ENCODE data around the gene PEPD.
A peak's percentile ranks its signal among the peaks of the same experiment; 100 is the strongest.

The PEPD gene

DNA sequence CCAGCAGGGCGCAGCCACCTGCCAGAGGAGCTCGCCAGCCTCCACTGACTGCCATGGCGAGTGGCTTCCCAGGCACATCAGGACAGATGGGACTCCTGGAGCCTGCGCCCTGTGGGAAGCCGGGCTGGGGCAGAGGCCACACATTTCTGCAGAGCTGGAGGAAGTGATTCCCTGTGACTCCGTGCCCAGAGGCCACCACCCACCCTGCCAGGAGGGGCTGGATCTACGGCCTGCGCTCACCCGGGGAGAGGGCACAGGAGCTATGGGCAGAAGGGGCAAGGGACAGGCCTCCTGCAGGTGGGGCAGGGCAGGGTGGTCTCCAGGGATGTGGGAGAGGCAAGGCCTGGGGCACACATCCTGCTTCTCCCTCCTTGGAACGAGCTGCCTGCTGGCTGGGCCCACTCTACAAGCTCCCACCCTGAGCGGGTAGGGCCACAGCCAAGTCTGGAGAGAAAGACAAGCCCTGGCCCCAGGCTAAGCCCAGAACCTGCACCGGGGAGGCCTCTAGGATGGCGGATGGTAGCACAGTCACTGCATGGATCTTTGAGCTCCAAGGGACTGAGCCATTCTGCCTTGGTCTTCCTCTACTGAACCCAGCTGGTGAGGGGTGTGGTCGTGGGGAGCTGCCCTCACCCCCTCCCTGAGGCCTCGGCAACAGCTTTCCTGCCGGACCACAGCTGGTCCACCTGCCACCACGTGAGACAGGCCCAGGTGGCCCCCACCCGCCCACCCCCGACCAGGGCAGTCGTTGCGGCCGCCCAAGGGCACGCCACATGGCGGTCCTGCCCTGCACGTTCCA is 107.5 kb downstream of the PEPD start:
- ATAC-seq (ENCODE audit: low read depth) (no peak), DNase-seq (ENCODE audit: low spot score in 2 of 2) (no peak)
- peaks cover 5% of the 10 kb centered on the region for H3K4me1 Mint-ChIP-seq
- no peaks in the 10 kb centered on the region for H3K27me3 Mint-ChIP-seq
- no peaks in the 10 kb centered on the region for H3K36me3 Mint-ChIP-seq
- no peak overlapping the region for H3K27ac Mint-ChIP-seq
- no peaks in the 10 kb centered on the region for H3K9me3 Mint-ChIP-seq
- no peak overlapping the region for H3K4me3 Mint-ChIP-seq

DNA sequence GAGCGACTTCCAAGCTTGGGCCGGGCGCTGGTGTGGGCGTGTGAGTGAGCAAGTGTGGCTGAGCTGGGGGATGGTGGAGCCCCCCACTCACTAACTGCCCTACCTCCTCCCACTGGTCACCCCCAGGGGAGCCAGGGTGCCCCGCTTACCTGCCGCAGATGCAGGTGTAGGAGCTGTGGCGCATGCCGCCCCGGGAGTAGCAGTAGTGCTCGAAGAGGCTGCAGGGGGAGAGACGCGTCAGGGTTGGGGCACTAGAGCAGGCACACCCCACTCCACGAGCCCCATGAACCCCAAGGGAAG is 108.2 kb downstream of the PEPD start:
- peaks cover 5% of the 10 kb centered on the region for H3K4me1 Mint-ChIP-seq
- no peak for DNase-seq (ENCODE audit: low spot score in 2 of 2)
- H3K4me3 Mint-ChIP-seq = no peak overlapping the region
- no peaks in the 10 kb centered on the region for H3K27me3 Mint-ChIP-seq
- ATAC-seq (ENCODE audit: low read depth) = no peak
- no peaks in the 10 kb centered on the region for H3K36me3 Mint-ChIP-seq
- H3K9me3 Mint-ChIP-seq = no peaks in the 10 kb centered on the region
- H3K27ac Mint-ChIP-seq = no peak overlapping the region

DNA sequence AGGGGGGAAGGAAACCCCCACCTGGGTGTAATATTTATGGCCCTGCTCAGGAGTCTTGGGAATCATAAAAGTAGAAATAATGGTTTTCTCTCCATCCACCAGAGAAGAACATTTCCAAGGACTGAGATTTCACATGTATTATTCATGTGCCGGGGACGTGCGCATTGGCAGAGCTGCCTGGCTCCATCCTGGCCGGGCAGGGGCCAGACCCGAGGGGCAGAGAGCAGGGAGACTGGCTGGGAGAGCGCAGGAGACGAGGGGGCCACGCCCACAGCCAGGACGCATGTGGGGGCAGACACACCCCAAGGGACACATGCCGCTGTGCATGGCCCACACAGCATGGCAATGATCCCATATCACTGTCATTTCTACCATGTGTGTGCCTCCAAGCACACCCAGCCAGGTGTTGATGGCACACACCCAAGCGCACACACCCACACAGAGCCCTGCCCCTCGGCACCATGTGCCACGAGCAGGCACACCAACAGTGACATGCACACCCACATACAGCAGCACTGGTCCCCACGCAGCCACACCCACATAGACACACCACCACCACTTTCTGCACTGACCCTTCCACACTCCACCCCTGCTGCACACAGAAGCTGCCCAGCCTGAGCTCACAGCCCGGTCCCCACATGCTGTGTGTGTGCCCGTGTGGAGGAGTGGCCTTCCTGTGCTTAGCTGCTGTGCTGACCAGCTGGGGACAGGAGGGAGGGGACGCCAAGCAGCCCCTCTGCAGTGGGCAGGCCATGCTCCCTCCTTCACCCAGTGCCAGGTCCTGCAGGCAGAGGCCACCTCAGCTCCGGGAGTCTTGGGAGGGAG is 108.8 kb downstream of the PEPD start:
- no peaks in the 10 kb centered on the region for H3K9me3 Mint-ChIP-seq
- H3K4me3 Mint-ChIP-seq = no peak overlapping the region
- H3K27me3 Mint-ChIP-seq = no peaks in the 10 kb centered on the region
- ATAC-seq (ENCODE audit: low read depth) (no peak), DNase-seq (ENCODE audit: low spot score in 2 of 2) (no peak)
- peaks cover 5% of the 10 kb centered on the region for H3K4me1 Mint-ChIP-seq
- H3K36me3 Mint-ChIP-seq = no peaks in the 10 kb centered on the region
- no peak overlapping the region for H3K27ac Mint-ChIP-seq

DNA sequence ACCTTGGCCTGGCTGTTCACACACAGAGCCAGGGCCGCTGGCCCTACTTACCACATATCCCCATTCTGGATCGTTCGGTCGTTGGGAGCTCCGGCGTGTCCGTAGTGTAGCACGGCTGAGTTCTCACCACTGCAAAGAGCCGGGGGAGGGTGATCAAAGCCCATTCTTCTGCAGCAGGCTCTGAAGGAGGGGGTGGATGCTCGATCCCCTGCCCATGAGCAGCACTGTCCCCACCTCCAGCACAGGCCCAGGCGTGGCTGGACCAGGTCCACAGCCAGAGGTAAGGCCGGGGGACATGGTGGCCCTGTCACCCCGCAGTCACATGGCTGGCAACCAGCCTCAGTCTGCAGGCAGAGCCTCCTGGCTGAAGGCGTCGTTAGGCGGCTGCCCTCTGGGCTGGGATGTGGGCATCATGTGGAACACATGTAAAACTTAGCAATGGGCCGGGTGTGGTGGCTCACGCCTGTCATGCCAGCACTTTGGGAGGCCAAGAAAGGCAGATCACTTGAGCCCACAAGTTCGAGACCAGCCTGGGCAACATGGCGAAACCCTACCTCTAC is 109.9 kb downstream of the PEPD start:
- Mint-ChIP-seq H3K27me3 (no peaks in the 10 kb centered on the region), H3K4me1 (peaks cover 4% of the 10 kb centered on the region), H3K9me3 (no peaks in the 10 kb centered on the region), H3K27ac (no peak overlapping the region), H3K4me3 (no peak overlapping the region), H3K36me3 (no peaks in the 10 kb centered on the region)
- ATAC-seq (ENCODE audit: low read depth) (no peak), DNase-seq (ENCODE audit: low spot score in 2 of 2) (no peak)

DNA sequence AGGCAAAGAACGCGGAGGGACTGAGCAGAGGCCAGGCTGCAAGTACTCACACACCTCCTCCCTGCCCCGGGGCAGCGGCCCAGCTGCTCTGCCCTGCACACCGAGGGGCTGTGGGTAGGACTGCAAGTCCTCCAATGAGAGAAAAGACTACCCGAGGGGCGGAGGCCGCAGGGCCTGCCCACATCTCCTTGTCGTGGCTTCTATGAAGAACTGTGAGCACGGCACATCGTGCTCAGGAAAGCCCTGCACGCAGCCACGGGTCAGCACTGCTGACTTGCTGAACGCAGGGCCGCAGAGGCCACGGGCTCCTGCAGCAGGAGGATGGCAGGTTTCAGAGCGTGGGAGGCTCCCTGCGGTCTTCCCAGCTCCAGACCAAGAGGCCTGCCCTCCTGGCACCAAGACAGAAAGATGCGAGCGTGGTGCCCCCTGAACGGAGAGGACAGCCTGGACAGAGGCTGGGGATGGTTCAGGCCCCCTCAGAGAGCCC is 110.6 kb downstream of the PEPD start:
- ATAC-seq (ENCODE audit: low read depth) (no peak), DNase-seq (ENCODE audit: low spot score in 2 of 2) (no peak)
- H3K9me3 Mint-ChIP-seq = no peaks in the 10 kb centered on the region
- no peaks in the 10 kb centered on the region for H3K36me3 Mint-ChIP-seq
- H3K27me3 Mint-ChIP-seq = no peaks in the 10 kb centered on the region
- H3K4me3 Mint-ChIP-seq = no peak overlapping the region
- H3K27ac Mint-ChIP-seq = no peak overlapping the region
- peaks cover 2% of the 10 kb centered on the region for H3K4me1 Mint-ChIP-seq

DNA sequence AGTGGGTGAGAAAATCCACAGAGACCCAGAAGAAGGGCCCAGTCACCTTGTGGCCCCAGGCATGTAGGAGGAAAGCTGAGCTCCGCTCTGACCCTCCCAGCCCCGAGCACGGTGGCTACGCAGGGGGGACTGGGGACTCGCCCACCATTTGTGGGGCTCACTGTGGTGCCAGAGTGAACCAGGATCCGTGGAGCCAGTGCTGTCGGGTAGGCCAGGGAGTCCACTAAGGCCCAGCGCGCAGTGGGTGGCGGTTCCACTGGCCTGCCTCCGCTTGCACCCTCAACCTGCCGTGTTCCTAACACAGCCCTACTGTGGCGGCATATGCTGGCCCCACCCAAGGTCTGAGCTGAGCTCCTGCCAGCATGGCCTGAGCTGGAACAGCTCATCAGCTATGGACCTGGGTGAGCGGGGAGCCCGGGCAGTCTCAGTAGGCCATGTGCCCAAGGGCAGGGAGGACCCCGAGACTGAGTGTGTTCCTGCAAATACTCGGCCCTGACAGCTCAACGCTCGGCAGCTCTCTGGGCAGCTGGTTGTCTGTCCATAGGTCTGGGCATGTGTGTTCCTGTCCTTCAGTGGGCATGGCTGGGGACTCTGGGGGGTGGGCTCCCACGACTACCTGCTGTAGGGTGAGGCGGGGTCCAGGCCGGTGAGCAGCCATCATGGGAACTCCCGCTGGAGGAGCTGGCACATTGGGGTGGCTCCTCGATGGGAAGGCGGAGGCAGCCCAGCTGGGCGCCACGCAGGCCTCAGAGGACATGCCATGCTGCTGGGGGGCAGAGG is 111.5 kb downstream of the PEPD start:
- DNase-seq (ENCODE audit: low spot score in 2 of 2) (no peak), ATAC-seq (ENCODE audit: low read depth) (no peak)
- Mint-ChIP-seq H3K9me3 (no peaks in the 10 kb centered on the region), H3K27me3 (no peaks in the 10 kb centered on the region), H3K27ac (no peak overlapping the region), H3K36me3 (no peaks in the 10 kb centered on the region), H3K4me1 (peaks cover 2% of the 10 kb centered on the region), H3K4me3 (no peak overlapping the region)

DNA sequence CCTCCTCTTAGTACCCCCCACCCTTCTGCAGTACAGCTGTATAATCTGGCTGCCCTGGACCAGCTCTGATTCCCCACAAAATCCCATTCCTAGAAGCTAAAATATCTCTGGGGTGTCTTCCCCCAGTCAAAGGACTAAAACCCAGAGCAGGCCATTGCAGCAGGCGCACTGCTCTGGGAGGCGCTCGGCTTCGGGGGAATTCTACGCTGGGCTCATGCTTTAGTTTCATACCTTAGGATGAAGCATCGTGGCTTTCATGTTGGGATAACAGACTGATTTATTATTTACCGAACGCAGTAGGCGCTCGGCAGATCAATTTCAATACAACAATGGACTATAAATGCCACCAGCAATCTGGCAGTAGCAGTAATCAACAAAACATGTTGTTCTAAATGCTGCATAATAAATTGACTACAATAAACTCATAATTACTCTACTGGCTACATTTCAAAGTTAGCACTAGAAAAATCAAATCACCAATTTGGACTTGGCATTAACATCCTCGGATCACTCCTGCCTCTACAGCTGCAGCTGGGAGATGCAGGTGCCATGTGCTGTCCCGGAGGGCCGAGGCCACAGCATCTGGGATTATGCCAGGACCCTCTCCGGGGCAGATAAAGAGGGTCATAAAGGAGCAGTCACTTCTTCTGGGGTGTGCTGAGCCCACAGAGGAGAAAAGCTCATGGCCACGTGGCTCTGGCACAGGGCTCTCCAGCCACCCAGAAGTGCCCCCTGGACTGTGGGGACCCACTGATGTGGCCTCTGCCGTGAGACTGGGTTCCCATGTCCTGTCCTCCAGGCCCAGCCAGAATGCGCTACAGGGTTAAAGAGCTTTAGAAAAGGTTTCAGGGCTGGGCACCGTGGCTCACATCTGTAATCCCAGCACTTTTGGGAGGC is 112.8 kb downstream of the PEPD start:
- no peak overlapping the region for H3K27ac Mint-ChIP-seq
- no peak for ATAC-seq (ENCODE audit: low read depth)
- no peak for DNase-seq (ENCODE audit: low spot score in 2 of 2)
- no peaks in the 10 kb centered on the region for H3K9me3 Mint-ChIP-seq
- no peaks in the 10 kb centered on the region for H3K27me3 Mint-ChIP-seq
- H3K36me3 Mint-ChIP-seq = no peaks in the 10 kb centered on the region
- H3K4me1 Mint-ChIP-seq = peaks cover 2% of the 10 kb centered on the region
- no peak overlapping the region for H3K4me3 Mint-ChIP-seq

DNA sequence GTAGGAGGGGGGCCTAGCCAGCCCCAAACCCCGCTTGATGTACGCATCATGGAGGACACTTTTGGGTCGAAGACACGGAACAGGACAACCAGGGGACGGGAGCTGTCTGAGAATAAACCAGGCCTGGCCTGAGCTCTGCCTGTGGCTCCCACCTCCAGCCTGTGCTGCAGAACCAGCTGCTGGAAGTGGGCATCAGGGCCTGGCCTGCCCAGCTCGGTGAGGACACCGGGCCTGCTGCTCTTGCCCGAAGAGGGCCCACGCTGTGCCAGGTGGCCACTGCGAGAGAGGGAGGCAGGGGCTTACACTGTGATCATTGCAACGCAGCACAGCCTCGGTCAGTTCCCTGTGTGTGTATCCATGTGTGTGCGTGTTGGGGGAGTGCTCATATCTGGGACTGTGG is 113.5 kb downstream of the PEPD start:
- Mint-ChIP-seq H3K27me3 (no peaks in the 10 kb centered on the region), H3K4me3 (no peak overlapping the region), H3K9me3 (no peaks in the 10 kb centered on the region), H3K36me3 (no peaks in the 10 kb centered on the region), H3K4me1 (peaks cover 2% of the 10 kb centered on the region), H3K27ac (no peak overlapping the region)
- ATAC-seq (ENCODE audit: low read depth) (no peak), DNase-seq (ENCODE audit: low spot score in 2 of 2) (no peak)

DNA sequence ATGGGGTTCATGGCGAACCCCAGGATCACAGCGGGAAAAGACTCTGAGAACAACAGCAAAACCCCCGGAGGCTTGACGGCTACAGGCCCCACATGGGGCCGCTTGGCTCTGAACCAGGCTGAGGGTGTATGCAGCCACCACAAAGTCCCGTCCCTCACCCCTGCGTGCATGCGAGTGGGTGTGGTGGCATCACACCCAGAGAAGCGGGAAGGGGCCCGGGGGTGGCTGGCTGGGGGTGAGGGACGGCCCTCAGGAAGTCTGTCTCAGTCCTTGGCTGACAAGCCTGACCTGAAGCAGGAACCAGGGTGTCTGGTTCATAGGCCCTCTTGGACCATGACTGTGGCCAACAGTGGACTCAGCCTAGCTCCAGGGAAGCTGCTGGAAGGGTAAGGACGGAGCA is 113.9 kb downstream of the PEPD start:
- Mint-ChIP-seq H3K4me3 (no peak overlapping the region), H3K4me1 (peaks cover 2% of the 10 kb centered on the region), H3K36me3 (no peaks in the 10 kb centered on the region), H3K9me3 (no peaks in the 10 kb centered on the region), H3K27ac (no peak overlapping the region), H3K27me3 (no peaks in the 10 kb centered on the region)
- DNase-seq (ENCODE audit: low spot score in 2 of 2) (no peak), ATAC-seq (ENCODE audit: low read depth) (no peak)

DNA sequence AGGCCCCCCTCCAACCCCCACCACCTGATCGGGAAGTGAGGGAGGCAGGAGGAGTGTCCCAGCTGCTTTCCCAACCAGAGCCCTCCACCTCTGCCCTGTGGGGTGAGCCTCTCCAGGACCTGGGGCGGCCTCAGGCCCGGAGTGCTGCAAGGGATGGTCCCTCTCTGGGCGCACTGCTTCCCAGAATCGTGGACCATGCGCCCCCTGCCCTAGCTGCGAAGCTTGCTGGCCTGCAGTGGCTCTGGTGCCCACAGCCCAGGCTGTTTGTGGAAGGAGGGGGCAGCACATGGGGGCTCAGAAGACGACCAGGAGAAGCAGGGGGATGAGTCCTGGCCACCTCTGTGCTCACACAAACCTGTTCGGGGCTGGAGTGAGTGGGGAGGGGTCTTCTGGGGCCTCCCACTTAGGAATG is 114.4 kb downstream of the PEPD start:
- Mint-ChIP-seq H3K4me1 (peaks cover 2% of the 10 kb centered on the region), H3K9me3 (no peaks in the 10 kb centered on the region), H3K36me3 (no peaks in the 10 kb centered on the region), H3K4me3 (no peak overlapping the region), H3K27ac (no peak overlapping the region), H3K27me3 (no peaks in the 10 kb centered on the region)
- DNase-seq (ENCODE audit: low spot score in 2 of 2) = no peak
- ATAC-seq (ENCODE audit: low read depth) = peak; percentile 17

DNA sequence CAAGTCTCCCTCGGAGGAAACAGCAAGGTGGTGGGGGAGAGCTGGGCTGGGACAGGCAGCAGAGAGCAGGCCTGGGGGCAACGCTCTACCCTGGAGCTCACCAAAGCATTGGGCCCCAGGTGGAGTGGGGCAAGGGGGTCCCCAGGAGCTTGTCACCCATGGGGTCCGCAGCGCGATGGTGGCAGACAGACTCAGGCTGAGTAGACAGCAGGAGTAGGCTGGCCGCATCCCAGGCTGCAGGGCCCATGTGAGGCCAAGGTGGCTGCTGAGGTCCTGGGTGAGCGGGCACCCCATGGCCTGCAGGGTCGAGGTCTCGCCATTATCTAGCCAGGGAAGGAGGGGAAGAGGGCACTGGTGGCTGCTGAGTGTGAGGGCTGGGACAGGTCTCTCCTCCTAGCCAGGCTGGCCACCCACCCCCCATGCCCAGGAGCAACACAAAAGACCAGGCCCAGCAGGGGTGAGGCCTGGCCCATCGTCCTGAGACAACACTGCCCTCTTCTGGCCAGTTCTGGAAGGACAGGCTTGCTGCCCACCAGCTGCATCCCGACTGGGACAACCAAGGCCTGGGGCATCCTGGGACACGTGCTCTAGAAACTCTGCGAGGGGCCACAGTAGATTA is 115.0 kb downstream of the PEPD start:
- peaks cover 2% of the 10 kb centered on the region for H3K4me1 Mint-ChIP-seq
- no peak overlapping the region for H3K4me3 Mint-ChIP-seq
- DNase-seq (ENCODE audit: low spot score in 2 of 2) (peak; percentile 85 to 93), ATAC-seq (ENCODE audit: low read depth) (peak; percentile 81)
- no peak overlapping the region for H3K27ac Mint-ChIP-seq
- no peaks in the 10 kb centered on the region for H3K36me3 Mint-ChIP-seq
- H3K27me3 Mint-ChIP-seq = no peaks in the 10 kb centered on the region
- H3K9me3 Mint-ChIP-seq = no peaks in the 10 kb centered on the region

DNA sequence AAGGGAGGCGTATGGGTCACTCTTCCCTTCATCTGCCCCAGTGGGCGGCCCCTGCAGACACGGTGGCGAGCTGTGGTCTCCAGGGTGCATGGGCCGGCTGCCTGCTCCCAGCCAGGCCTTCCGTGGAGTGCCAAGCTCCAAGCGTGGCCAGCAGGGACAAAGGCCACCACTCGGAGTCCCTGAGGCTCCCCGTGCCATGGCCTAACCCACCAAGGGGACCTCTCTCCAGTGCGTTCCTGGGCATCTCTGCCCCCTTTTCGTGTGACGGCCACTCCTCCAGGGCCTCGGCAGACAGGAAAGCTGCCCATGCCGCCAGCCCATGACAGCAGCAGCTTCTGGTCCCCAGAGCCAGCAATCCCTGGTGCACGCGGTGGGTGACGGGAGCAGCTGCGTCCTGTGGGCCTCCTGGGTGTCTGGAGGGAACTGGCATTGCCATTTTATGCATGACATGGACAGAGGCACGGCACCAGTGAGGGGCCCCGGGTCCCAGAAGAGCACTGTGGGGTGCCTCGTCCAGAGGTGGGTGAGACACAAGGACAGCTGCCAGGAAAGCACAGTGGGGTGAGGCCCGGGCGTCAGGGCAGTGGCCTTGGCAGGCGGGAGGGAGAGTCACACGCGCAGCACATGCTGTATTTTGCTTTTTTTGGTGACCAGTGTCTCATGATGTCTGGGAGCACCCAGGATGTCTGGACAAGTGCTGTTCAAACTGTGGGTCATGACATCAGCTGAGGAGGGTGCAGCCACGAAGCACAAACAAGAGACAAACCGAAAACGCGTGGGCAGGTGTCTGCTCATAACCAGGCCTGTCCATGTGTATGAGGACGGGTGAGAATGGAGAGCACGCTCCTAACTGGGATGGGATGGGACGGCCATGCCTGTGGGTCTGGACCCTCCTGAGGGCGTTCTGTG is 115.8 kb downstream of the PEPD start:
- no peaks in the 10 kb centered on the region for H3K36me3 Mint-ChIP-seq
- H3K9me3 Mint-ChIP-seq = no peaks in the 10 kb centered on the region
- DNase-seq (ENCODE audit: low spot score in 2 of 2) = no peak

More for the DNA sequence above, 115.8 kb downstream of the PEPD start:
- Mint-ChIP-seq H3K27me3 (no peaks in the 10 kb centered on the region), H3K27ac (no peak overlapping the region), H3K4me1 (peaks cover 2% of the 10 kb centered on the region), H3K4me3 (no peak overlapping the region)
- no peak for ATAC-seq (ENCODE audit: low read depth)

All from memory B cell (primary cell).